GM19193 (cell line): ENCODE measurements around the gene MRO.

Experiments
- POLR2A ChIP-seq: IDR thresholded peaks from 4 replicates; pipeline ENCODE4 v1.6.1; 2011; ENCODE audit not compliant: insufficient read depth, insufficient read length; ENCODE audit errors: extremely low read depth

Gene MRO

GRCh38 chr18:50847192-50847591, 27.4 kb upstream of the MRO start:
- no peak for TF ChIP-seq POLR2A

GRCh38 chr18:50844960-50845359, 25.1 kb upstream of the MRO start:
- TF ChIP-seq POLR2A = no peak

GRCh38 chr18:50844554-50844953, 24.7 kb upstream of the MRO start:
- TF ChIP-seq POLR2A = no peak

- TF ChIP-seq POLR2A = no peak
Observed at GRCh38 chr18:50842846-50843245, 23.0 kb upstream of the MRO start.

- no peak for TF ChIP-seq POLR2A
Observed at GRCh38 chr18:50839996-50840395, 20.2 kb upstream of the MRO start.

- no peak for TF ChIP-seq POLR2A
Observed at GRCh38 chr18:50839341-50839740, 19.5 kb upstream of the MRO start.

- TF ChIP-seq POLR2A = no peak
Observed at GRCh38 chr18:50836521-50836957, 16.7 kb upstream of the MRO start.

- no peak for TF ChIP-seq POLR2A
Observed at GRCh38 chr18:50832754-50833153, 12.9 kb upstream of the MRO start.

- no peak for TF ChIP-seq POLR2A
Observed at GRCh38 chr18:50830544-50830943, 10.7 kb upstream of the MRO start.

- no peak for TF ChIP-seq POLR2A
Observed at GRCh38 chr18:50829644-50830043, 9.8 kb upstream of the MRO start.

- no peak for TF ChIP-seq POLR2A
Observed at GRCh38 chr18:50826027-50826426, 6.2 kb upstream of the MRO start.

- TF ChIP-seq POLR2A = no peak
Observed at GRCh38 chr18:50825621-50826020, 5.8 kb upstream of the MRO start.

- TF ChIP-seq POLR2A = no peak
Observed at GRCh38 chr18:50822756-50823155, 2.9 kb upstream of the MRO start.

- no peak for TF ChIP-seq POLR2A
Observed at GRCh38 chr18:50820901-50821520, 1.2 kb upstream of the MRO start.

- no peak for TF ChIP-seq POLR2A
Observed at GRCh38 chr18:50819027-50819727, 639 bp downstream of the MRO start.

- no peak for TF ChIP-seq POLR2A
Observed at GRCh38 chr18:50816419-50817166, 3.2 kb downstream of the MRO start.
